Measurements from ENCODE around the gene NARS2.

- no peak for TF ChIP-seq HDAC2 (IDR thresholded peaks at IDR 0.05)
- no peak for TF ChIP-seq BHLHE40 (IDR thresholded peaks at IDR 0.05; ENCODE audit: borderline replicate concordance in 1 of 2, low read depth in 2 of 2, low read length in 1 of 2)
Observed at GRCh38 chr11:78453140-78453935, 121.3 kb downstream of the NARS2 start.
